HepG2 (cell line): Measurements from ENCODE around the gene ECHS1. TPM values are rescaled to one million over a fixed set of nuclear protein-coding genes. Genes with fewer than 3 reads are reported as not detected.

Experiments used
- ATAC-seq: fragments of 200-7000 bp; cut with Tn5 transposase; 3 replicates; pipeline ENCODE4 v1.9.1; 2020; ENCODE audit warnings: mild to moderate bottlenecking, moderate library complexity
- BruUV-seq: library from RNA; stranded (reverse); fragments of 400-500 nt; replicated peaks from 2 replicates; lab custom pipeline; 2021; lab: Mats Ljungman, UMichigan
- CTCF ChIA-PET: fragments of 300-600 bp; formaldehyde crosslinking; extraction: SDS; loops from one replicate; lab custom pipeline; 2021; ENCODE audit warnings: low total read pairs, inconsistent platforms, low intra/inter-chr PET ratio; lab: Yijun Ruan, JAX
- POLR2A ChIA-PET: fragments of 350-600 bp; sonication (Branson Sonifier 250); formaldehyde crosslinking; loops from one replicate; lab custom pipeline; 2020; ENCODE audit warnings: antibody characterized with exemption, inconsistent platforms; lab: Yijun Ruan, JAX
- DNase-seq: peaks from one replicate; pipeline ENCODE4 v3.0.0-alpha.2; 2015; ENCODE audit warnings: low spot score
- FAIRE-seq: peaks from 3 replicates; lab custom pipeline; 2011; peaks lifted over from hg19 to GRCh38; lab: Jason Lieb, UNC
- H2AFZ ChIP-seq: one replicate; pipeline ENCODE4 v1.6.1; 2011; ENCODE audit warnings: low read length, inconsistent platforms
- H3K27ac ChIP-seq: fragments of 300-600 bp; 3 replicates; pipeline ENCODE4 v1.8.0; 2011; ENCODE audit warnings: mixed run types, mild to moderate bottlenecking, mixed read lengths, low read length, inconsistent platforms; ENCODE audit not compliant: insufficient read depth; ENCODE audit errors: extremely low read length
- H3K27me3 ChIP-seq, 2 experiments: fragments of 200-600 bp in 1 of 2; 2 replicates in 1 of 2; 3 replicates in 1 of 2; pipeline versions ENCODE4 v1.6.0 to v1.8.0; 2011; ENCODE audit warnings: low read length in 2 of 2, mild to moderate bottlenecking in 2 of 2, moderate library complexity in 2 of 2, inconsistent platforms in 1 of 2; ENCODE audit not compliant: insufficient read depth in 2 of 2, control insufficient read depth in 1 of 2
- H3K36me3 ChIP-seq, 2 experiments: fragments of 200-600 bp in 1 of 2; replicated peaks in 1 of 2; 2 replicates in 1 of 2; 3 replicates in 1 of 2; pipeline versions ENCODE4 v1.5.1 to v1.8.0; 2011; ENCODE audit warnings: low read length in 2 of 2, inconsistent platforms in 1 of 2; ENCODE audit not compliant: insufficient read depth in 2 of 2, control insufficient read depth in 1 of 2
- H3K4me1 ChIP-seq: 2 replicates; pipeline ENCODE4 v1.5.1; 2012; ENCODE audit warnings: low read length, inconsistent platforms; ENCODE audit not compliant: insufficient read depth
- H3K4me2 ChIP-seq: 2 replicates; pipeline ENCODE4 v1.6.0; 2011; ENCODE audit warnings: low read depth, low read length, inconsistent platforms
- H3K4me3 ChIP-seq, 3 experiments: fragments of 200-600 bp in 1 of 3; sonication (generic), shearing (Covaris generic) in 1 of 3; replicated peaks in 1 of 3; 2 replicates each; pipeline ENCODE4 v1.5.1; 2011 to 2016; ENCODE audit warnings: low read length in 3 of 3, inconsistent platforms in 2 of 3, low read depth in 2 of 3, mild to moderate bottlenecking in 2 of 3, control low read depth in 1 of 3, mixed read lengths in 1 of 3; ENCODE audit not compliant: insufficient read depth in 1 of 3
- H3K79me2 ChIP-seq: one replicate; pipeline ENCODE4 v1.6.1; 2011; ENCODE audit warnings: low read length, inconsistent platforms; ENCODE audit not compliant: insufficient read depth
- H3K9ac ChIP-seq: 2 replicates; pipeline ENCODE4 v1.6.0; 2011; ENCODE audit warnings: mild to moderate bottlenecking, low read depth, low read length, inconsistent platforms; ENCODE audit not compliant: insufficient read depth
- H3K9me3 ChIP-seq: 2 replicates; pipeline ENCODE4 v1.5.1; 2012; ENCODE audit warnings: mild to moderate bottlenecking, low read length
- H4K20me1 ChIP-seq: 2 replicates; pipeline ENCODE4 v1.6.0; 2011; ENCODE audit warnings: inconsistent platforms, mild to moderate bottlenecking, low read length, moderate library complexity; ENCODE audit not compliant: insufficient read depth
- CSRNP1 ChIP-seq: sonication (generic); formaldehyde crosslinking; IDR thresholded peaks from 2 replicates; pipeline ENCODE4 v1.8.1; 2023; ENCODE audit warnings: mild to moderate bottlenecking, missing genetic modification reagents
- FOXA3 ChIP-seq: IDR thresholded peaks from 2 replicates; pipeline ENCODE4 v1.6.1; 2016; ENCODE audit warnings: missing genetic modification reagents, missing compliant biosample characterization
- HMG20B ChIP-seq: conservative IDR thresholded peaks from 2 replicates; pipeline ENCODE4 v1.6.1; 2016; ENCODE audit warnings: missing genetic modification reagents, missing compliant biosample characterization
- TCF12 ChIP-seq, 2 experiments: fragments of 450-650 bp in 1 of 2; sonication (generic) in 1 of 2; formaldehyde crosslinking in 1 of 2; IDR thresholded peaks; 2 replicates each; pipeline versions ENCODE4 v1.6.1 to v1.8.0; 2017 to 2022; ENCODE audit warnings: antibody characterized with exemption in 1 of 2, mild to moderate bottlenecking in 1 of 2, missing genetic modification reagents in 1 of 2, moderate library complexity in 1 of 2
- ZBTB38 ChIP-seq: sonication (generic); formaldehyde crosslinking; IDR thresholded peaks from 2 replicates; pipeline ENCODE4 v1.5.1; 2020; ENCODE audit warnings: mild to moderate bottlenecking, missing genetic modification reagents
- ZNF326 ChIP-seq: sonication (generic); formaldehyde crosslinking; IDR thresholded peaks from 2 replicates; pipeline ENCODE4 v1.4.0; 2020; ENCODE audit warnings: missing genetic modification reagents, borderline replicate concordance
- WGBS: methylation state at CpG from one replicate; pipeline ENCODE4 v1.1.6; 2017; ENCODE audit warnings: low lambda C conversion rate; 5-methylcytosine and 5-hydroxymethylcytosine counted together
- in situ Hi-C: cut with HindIII; loops from 2 replicates; pipeline ENCODE4 v1.10.0; 2017; ENCODE audit warnings: low pct_unique_long_range_greater_than_20kb; ENCODE audit not compliant: extremely low pct_ligation_motif_present
- intact Hi-C: fragments of 100-400 bp; cut with micrococcal nuclease; formaldehyde crosslinking; loops from one replicate; pipeline ENCODE4 v1.10.0; 2022; ENCODE audit not compliant: unreplicated experiment
- polyA plus RNA-seq, 8 experiments: library from polyadenylated mRNA; depleted of rRNA in 3 of 8; stranded (reverse) in 7 of 8; unstranded in 1 of 8; fragments of >200 nt; fragmentation: Illumina TruSeq in 4 of 8; extraction: Trizol in 4 of 8; gene quantifications; 2 replicates each; pipeline versions ENCODE4 v1.2.1 to v1.2.3, GENCODE V29; 2011 to 2016; ENCODE audit warnings: low read depth in 4 of 8, missing spikeins in 1 of 8, mixed read lengths in 1 of 8; ENCODE audit not compliant: insufficient read depth in 1 of 8
- total RNA-seq, 5 experiments: library from RNA; depleted of rRNA; stranded (reverse); fragments of >200 nt; fragmentation: Illumina TruSeq; extraction: Trizol; gene quantifications; 2 replicates each; pipeline ENCODE4 v1.2.3, GENCODE V29; 2016; ENCODE audit warnings: low read depth in 1 of 5

The ECHS1 gene
- total and polyA plus RNA-seq, 2 of the 13 experiments (the other 11 are each of a cell fraction or from before 2014, with no cell fraction given), result 32.7 to 195 TPM

- TF ChIP-seq FOXA3 (CRISPR knock-in tag) (0 out of 2 replicates have a peak, but pooled peaks have one; percentile 29), CSRNP1 (CRISPR knock-in tag) (no peak)
Observed at GRCh38 chr10:133347710-133348517, 25.2 kb downstream of the ECHS1 start (continued).

DNA sequence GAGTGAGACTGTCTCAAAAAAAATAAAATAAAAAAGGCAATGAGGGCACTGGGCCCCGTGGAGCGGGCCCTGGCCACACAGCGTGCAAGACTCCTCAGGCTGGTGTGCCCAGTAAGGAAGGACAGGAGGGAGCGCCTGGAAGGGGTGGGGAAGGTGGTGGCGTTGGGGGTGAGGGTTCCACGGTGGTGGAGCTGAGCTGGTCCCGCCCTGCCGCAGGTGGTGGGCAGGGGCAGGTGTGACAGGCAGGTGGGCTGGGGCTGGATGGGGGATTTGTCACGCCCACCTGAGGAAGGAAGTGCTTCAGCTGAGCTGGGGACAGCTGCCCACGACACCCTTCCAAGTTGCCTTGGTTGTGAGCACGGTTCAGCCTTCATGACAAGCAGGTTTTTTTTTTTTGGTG lies 26.7 kb downstream of the ECHS1 start:
- no peaks in the 10 kb centered on the region for H3K36me3 ChIP-seq
- ChIA-PET CTCF (no interaction called here), POLR2A (interaction anchor here (1.2 to 3.0 kb wide), 7 partner anchors 10 to 31 kb away, joined by 7 to 124 read pairs (median 18); partner anchors contain the start of genes CALY, ECHS1 and FUOM)
- H3K9ac ChIP-seq, result no peak overlapping the region
- peak overlapping the region; percentile 96 for H3K4me2 ChIP-seq
- no peaks in the 10 kb centered on the region for H3K79me2 ChIP-seq
- ATAC-seq (no peak), FAIRE-seq (no peak), DNase-seq (no peak)
- no peak for TF ChIP-seq ZBTB38 (CRISPR knock-in tag)
- TF ChIP-seq TCF12 (IDR thresholded peaks at IDR 0.05), result no peak
- 0 out of 2 replicates have a peak, but pooled peaks have one; percentile 11 for TF ChIP-seq TCF12 (CRISPR knock-in tag; IDR thresholded peaks at IDR 0.05)
- 0 out of 2 replicates have a peak, but pooled peaks have one; percentile 68 for TF ChIP-seq ZNF326
- TF ChIP-seq HMG20B (CRISPR knock-in tag), result no peak
- BruUV-seq, result no TSS peak
- intact Hi-C loops, result no loop called here
- H3K4me3 ChIP-seq, result peak overlapping the region in 1 of 3 experiments; percentile 74; a peak in 1 of 6 replicates
- in situ Hi-C loops, result no loop called here
- no peaks in the 10 kb centered on the region; a peak in 1 of 5 replicates for H3K27me3 ChIP-seq
- 34% methylated on average over 10 of the region's 11 CpGs for WGBS
- peaks cover 69% of the 10 kb centered on the region for H3K4me1 ChIP-seq
- H3K9me3 ChIP-seq, result no peaks in the 10 kb centered on the region
- H2AFZ ChIP-seq, result no peak overlapping the region
- no peaks in the 10 kb centered on the region for H4K20me1 ChIP-seq
- H3K27ac ChIP-seq, result no peak overlapping the region
